Esophagus squamous epithelium (tissue), 4 donors: ENCODE measurements around the gene PRCP.

Source experiments
- CTCF ChIP-seq, 6 experiments: fragments of 450-650 bp in 4 of 6; fragments of 200-600 bp in 2 of 6; sonication (generic) in 2 of 6; IDR thresholded peaks; one replicate each; pipeline ENCODE4 v1.5.1; 2016 to 2019; ENCODE audit warnings: antibody characterized with exemption in 6 of 6, mild to moderate bottlenecking in 4 of 6, moderate library complexity in 4 of 6
- POLR2A ChIP-seq, 4 donors: fragments of 450-650 bp; IDR thresholded peaks; one replicate each; pipeline ENCODE4 v1.6.1; 2017; ENCODE audit warnings: antibody characterized with exemption in 4 of 4, mild to moderate bottlenecking in 4 of 4, moderate library complexity in 3 of 4

- no peak for TF ChIP-seq CTCF (IDR thresholded peaks at IDR 0.05)
- no peak for TF ChIP-seq POLR2A (IDR thresholded peaks at IDR 0.05)
Measured at GRCh38 chr11:82832983-82833382, 67.2 kb downstream of the PRCP start.
